ENCODE results near the gene UBE2E3. TPM values are rescaled to one million over a fixed set of nuclear protein-coding genes. Genes with fewer than 3 reads are reported as not detected.

UBE2E3 gene
- total and polyA plus RNA-seq, 2 of the 4 experiments (the other 2 are of a cell fraction), result 106 to 114 TPM

DNA sequence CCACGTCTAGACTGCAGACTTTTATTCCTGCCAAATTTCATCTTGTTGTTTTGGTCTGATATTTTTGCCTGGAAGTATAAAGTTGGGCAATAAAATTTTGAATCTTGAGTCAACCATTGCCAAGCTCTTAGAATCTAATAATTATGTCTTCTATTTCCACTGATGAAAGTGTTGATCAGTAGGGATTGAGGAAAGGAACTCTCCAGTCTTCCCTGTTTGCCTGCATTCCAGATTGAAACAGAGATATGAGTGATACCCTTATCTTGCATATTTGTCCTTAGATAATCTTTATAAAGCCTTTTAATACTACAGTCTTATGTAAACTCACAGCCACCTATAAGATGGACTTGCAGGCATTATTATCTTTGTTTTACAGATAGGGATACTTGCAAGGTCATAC, 45.5 kb upstream of the UBE2E3 start:
- Histone ChIP-seq H3K14ac (replicated peaks; ENCODE audit: low read depth, low read length) (no peak overlapping the region), H2BK15ac (ENCODE audit: low read depth, low read length) (no peak overlapping the region), H2BK120ac (ENCODE audit: low read depth, low read length) (no peak overlapping the region), H2AK5ac (ENCODE audit: low read depth, low read length) (no peak overlapping the region), H3K9me3 (ENCODE audit: control insufficient read depth, insufficient read depth, low read length) (no peaks in the 10 kb centered on the region), H4K8ac (ENCODE audit: low read depth in 2 of 2, low read length in 2 of 2) (no peak overlapping the region), H3K56ac (ENCODE audit: extremely low read depth, insufficient read depth, low read length) (no peak overlapping the region), H3K79me1 (ENCODE audit: low read depth in 1 of 2, low read length in 2 of 2) (no peaks in the 10 kb centered on the region), H3K4me1 (ENCODE audit: control insufficient read depth, insufficient read depth, low read length) (no peaks in the 10 kb centered on the region), H3K36me3 (ENCODE audit: control insufficient read depth, insufficient read depth, low read length) (no peaks in the 10 kb centered on the region), H3K4me2 (ENCODE audit: low read depth, low read length) (no peak overlapping the region), H3K9ac (ENCODE audit: low read depth, low read length) (no peak overlapping the region), H3K23ac (ENCODE audit: low read depth, low read length) (no peak overlapping the region), H3K4ac (ENCODE audit: low read depth, low read length) (no peak overlapping the region), H3K9me1 (ENCODE audit: insufficient read depth, low read length) (no peaks in the 10 kb centered on the region), H2AFZ (replicated peaks; ENCODE audit: low read length, poor library complexity) (no peak overlapping the region), H4K91ac (ENCODE audit: insufficient read depth, low read depth, low read length) (no peak overlapping the region), H3K4me3 (ENCODE audit: insufficient read depth, low read depth, low read length) (no peak overlapping the region), H2BK20ac (ENCODE audit: low read depth, low read length) (no peak overlapping the region), H2AK9ac (replicated peaks; ENCODE audit: low read depth, low read length, poor library complexity) (no peak overlapping the region), H2BK5ac (ENCODE audit: low read depth, low read length, poor library complexity, severe bottlenecking) (no peak overlapping the region), H3K18ac (ENCODE audit: low read depth, low read length) (no peak overlapping the region), H4K20me1 (ENCODE audit: insufficient read depth, low read length) (no peaks in the 10 kb centered on the region), H3K27me3 (ENCODE audit: control insufficient read depth, insufficient read depth, low read length) (no peaks in the 10 kb centered on the region), H4K5ac (ENCODE audit: low read depth, low read length) (no peak overlapping the region), H3K27ac (ENCODE audit: insufficient read depth, low read length) (no peak overlapping the region)
- dilution Hi-C loops (cut with HindIII; ENCODE audit: low sequenced_read_pairs, unreplicated experiment), result no loop called here
- CTCF ChIA-PET, result no interaction called here
- BruUV-seq (replicated peaks), result no TSS peak
- in situ Hi-C loops (cut with MboI; ENCODE audit: low sequenced_read_pairs), result no loop called here
- ATAC-seq (ENCODE audit: low read depth), result no peak
- TF ChIP-seq RAD21 (IDR thresholded peaks at IDR 0.05; ENCODE audit: low read length), result no peak
- TF ChIP-seq BHLHE40 (IDR thresholded peaks at IDR 0.05; ENCODE audit: low read depth, low read length), result no peak
- TF ChIP-seq RCOR1 (IDR thresholded peaks at IDR 0.05; ENCODE audit: insufficient replicate concordance, low read length), result no peak
- no peak for TF ChIP-seq FOS (IDR thresholded peaks at IDR 0.05; ENCODE audit: low read depth, low read length)
- TF ChIP-seq MAFK (IDR thresholded peaks at IDR 0.05; ENCODE audit: low read depth, low read length), result no peak
- no peak for TF ChIP-seq RFX5 (IDR thresholded peaks at IDR 0.05; ENCODE audit: low read depth, low read length)
- TF ChIP-seq SMC3 (IDR thresholded peaks at IDR 0.05; ENCODE audit: low read depth, low read length), result no peak
- TF ChIP-seq POLR2A (IDR thresholded peaks at IDR 0.05; ENCODE audit: low read depth, low read length), result no peak
- no peak for TF ChIP-seq MAZ (IDR thresholded peaks at IDR 0.05; ENCODE audit: borderline replicate concordance, low read depth, low read length)
- TF ChIP-seq, protein P1, sequence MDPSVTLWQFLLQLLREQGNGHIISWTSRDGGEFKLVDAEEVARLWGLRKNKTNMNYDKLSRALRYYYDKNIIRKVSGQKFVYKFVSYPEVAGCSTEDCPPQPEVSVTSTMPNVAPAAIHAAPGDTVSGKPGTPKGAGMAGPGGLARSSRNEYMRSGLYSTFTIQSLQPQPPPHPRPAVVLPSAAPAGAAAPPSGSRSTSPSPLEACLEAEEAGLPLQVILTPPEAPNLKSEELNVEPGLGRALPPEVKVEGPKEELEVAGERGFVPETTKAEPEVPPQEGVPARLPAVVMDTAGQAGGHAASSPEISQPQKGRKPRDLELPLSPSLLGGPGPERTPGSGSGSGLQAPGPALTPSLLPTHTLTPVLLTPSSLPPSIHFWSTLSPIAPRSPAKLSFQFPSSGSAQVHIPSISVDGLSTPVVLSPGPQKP (IDR thresholded peaks at IDR 0.05; ENCODE audit: borderline replicate concordance, low read depth, low read length), result no peak
- no peak for TF ChIP-seq MXI1 (IDR thresholded peaks at IDR 0.05; ENCODE audit: borderline replicate concordance, low read depth, low read length)
- no peak for TF ChIP-seq NFE2L2 (IDR thresholded peaks at IDR 0.05; ENCODE audit: low read depth, low read length)
- intact Hi-C loops (cut with micrococcal nuclease), result no loop called here
- POLR2A ChIA-PET (ENCODE audit: unreplicated experiment), result no interaction called here
- no CpG with 5 or more reads among the region's 1 CpG for WGBS, 2 experiments (ENCODE audit: extremely low coverage in 2 of 2, insufficient read length in 1 of 2)
- DNase-seq, result no peak
